Cardiac septum (tissue), 1 donor: Measurements from ENCODE around the gene ORC3. TPM values are rescaled to one million over a fixed set of nuclear protein-coding genes. Genes with fewer than 3 reads are reported as not detected.
"Not testable (repeated sequence)": the region's sequence is repeated elsewhere in the genome, so short reads cannot be mapped to it uniquely, and the experiment has no call there.

Experiments used
- DNase-seq: peaks from one replicate; pipeline ENCODE4 v3.0.0-alpha.2; 2020; ENCODE audit warnings: low spot score
- intact Hi-C: fragments of 100-400 bp; cut with DNase I; formaldehyde crosslinking; loops from one replicate; pipeline ENCODE4 v1.14.0; 2022
- total RNA-seq: library from RNA; stranded (reverse); fragmentation: NEBNext Ultra II Directional; extraction: Animal tissue kit (Norgen Biotek cat#: 25700); gene quantifications from one replicate; pipeline ENCODE4 v1.2.1, GENCODE V29; 2021
- donor health status: DM: no; HTN: no; CAD: no.

Gene ORC3
- total RNA-seq, 1 donor from 2014 or later, result 23.0 TPM

GRCh38 chr6:87706187-87706966, 116.4 kb downstream of the ORC3 start:
- DNase-seq, result no peak
- intact Hi-C loops, result no loop called here

DNA sequence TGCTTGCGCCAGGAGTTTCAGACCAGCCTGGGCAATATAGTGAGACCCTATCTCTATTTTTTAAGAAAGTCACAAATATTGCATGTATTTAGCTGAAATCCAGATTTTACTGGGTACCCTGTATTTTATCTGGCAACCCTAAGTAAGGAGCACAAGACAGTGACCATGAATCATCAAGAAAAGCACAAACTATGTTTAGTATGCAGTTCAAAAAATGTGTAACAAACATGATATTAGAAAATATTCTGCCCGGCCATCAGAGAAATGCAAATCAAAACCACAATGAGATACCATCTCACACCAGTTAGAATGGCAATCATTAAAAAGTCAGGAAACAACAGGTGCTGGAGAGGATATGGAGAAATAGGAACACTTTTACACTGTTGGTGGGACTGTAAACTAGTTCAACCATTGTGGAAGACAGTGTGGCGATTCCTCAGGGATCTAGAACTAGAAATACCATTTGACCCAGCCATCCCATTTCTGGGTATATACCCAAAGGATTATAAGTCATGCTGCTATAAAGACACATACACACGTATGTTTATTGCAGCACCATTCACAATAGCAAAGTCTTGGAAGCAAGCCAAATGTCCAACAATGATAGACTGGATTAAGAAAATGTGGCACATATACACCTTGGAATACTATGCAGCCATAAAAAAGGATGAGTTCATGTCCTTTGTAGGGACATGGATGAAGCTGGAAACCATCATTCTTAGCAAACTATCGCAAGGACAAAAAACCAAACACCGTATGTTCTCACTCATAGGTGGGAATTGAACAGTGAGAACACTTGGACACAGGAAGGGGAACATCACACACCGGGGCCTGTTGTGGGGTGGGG, 118.9 kb downstream of the ORC3 start:
- DNase-seq, intact Hi-C loops: not testable (repeated sequence)

DNA sequence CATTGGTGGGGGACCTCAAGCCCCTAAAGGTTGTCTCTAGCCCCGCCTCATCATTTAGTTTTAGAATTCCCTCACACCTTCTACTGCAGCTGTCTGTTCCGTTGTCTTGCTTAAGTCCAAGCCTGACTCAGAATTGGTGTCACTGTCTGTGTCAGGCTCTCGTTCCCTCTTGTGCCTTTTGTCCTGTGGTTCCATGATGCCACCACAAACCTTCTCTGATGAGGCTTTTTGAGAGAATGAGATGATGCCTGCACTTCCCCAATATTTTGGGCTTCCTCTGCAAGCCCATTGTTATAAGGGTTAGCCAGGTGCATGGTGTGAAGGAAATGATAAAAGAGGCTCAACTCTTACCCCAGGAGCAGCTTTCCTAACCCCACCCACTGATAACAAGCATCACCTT, 120.2 kb downstream of the ORC3 start:
- no peak for DNase-seq
- intact Hi-C loops, result no loop called here

- DNase-seq, intact Hi-C loops: not testable (repeated sequence)
These were observed 122.8 kb downstream of the ORC3 start for GRCh38 chr6:87712713-87713112.

DNA sequence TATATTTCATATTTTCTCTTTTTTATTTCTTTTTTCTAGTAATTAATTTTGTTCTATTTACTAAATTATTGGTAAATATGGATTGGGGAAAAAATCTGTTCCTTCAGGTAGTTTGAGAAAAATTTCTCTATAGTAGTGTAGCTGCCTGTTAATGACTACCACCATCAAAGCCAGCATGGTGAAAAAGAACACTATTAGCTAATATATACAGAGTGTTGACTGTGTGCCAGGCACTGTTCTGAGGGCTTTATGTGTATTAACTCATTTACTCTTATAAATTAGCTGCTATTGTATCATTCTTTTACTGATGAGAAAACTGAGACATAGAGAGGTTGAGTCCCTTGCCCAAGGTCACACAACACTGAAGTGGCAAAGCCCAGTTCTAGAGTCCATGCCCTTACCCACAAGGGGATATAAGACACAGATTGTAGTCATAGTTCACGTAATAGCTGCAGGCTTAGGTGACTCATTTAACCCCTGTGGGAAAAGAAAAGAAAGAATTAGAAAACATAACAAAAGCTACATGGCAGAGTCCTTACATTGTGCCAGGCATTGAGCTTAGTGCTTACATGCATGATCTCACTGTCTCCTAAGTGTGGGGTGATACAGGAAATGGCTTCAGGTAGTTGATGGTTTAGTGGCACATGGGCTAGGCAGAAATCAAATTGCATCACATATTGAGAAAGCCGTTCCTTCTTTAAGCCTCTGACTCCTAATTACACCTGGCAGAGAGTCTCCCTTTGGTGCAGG, 124.3 kb downstream of the ORC3 start:
- intact Hi-C loops, result no loop called here
- DNase-seq, result no peak

Other genes starting within 250 kb of the ORC3 start
- 4.5 TPM for gene C6orf163, start 245.3 kb upstream of the ORC3 start, total RNA-seq
- not detected for gene CFAP206, start 182.2 kb upstream of the ORC3 start, total RNA-seq
- 10.9 TPM for gene SLC35A1, start 117.2 kb upstream of the ORC3 start, total RNA-seq
- 23.6 TPM for gene RARS2, start 148 bp upstream of the ORC3 start, total RNA-seq
- gene AKIRIN2, start 112.1 kb downstream of the ORC3 start, total RNA-seq, result 52.8 TPM